Skin of body (tissue), 2 donors: ENCODE data around the gene PKN2. TPM values are rescaled to one million over a fixed set of nuclear protein-coding genes. Genes with fewer than 3 reads are reported as not detected.
"Not testable (repeated sequence)": the region's sequence is repeated elsewhere in the genome, so short reads cannot be mapped to it uniquely, and the experiment has no call there.

ENCODE experiments used
- DNase-seq: peaks from one replicate; lab custom pipeline; 2025; lab: John Stamatoyannopoulos, UW
- total RNA-seq: library from RNA; depleted of rRNA; stranded (reverse); fragments of >200 nt; gene quantifications from one replicate; pipeline ENCODE4 v1.2.3, GENCODE V29; 2014

PKN2 gene
- total RNA-seq, 1 donor from 2014 or later, result 64.6 TPM

DNA sequence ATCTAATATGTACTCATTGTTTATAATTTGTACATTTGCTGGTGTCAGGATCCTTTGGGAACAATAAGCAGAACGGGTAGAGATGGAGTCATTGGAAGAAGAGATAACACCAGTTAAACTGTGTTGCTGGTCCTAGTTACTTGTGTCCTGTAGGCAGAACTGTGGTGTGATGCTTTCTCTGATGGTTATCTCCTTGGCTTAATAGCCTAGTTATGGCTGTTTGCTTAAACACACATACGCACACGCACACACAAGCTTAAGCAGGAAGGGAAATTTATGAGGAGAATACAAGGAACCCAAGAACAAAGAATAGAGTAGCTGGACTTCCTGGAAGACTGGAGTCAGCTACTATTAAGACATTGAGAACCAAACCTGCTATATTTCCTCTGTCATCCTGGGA, 5.7 kb upstream of the PKN2 start:
- DNase-seq, result no peak

DNA sequence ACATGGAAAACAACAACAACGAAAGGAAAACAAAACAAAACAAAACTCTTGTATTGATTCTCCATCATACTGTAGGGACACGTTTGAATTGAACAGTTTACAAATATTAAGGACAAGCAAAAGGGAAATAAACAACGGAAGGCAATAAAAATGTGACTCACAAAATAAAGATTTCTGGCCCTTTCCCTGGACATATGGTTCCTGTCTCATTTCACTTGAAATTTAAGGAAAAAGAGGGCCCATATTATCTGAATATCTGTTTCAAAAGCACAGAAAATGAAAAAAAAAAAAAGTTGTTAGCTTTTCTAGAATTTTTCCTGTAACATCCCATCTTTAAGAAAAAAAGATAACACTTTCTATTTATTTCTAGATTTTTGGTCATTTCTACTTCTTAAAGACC, 3.6 kb upstream of the PKN2 start:
- no peak for DNase-seq

DNA sequence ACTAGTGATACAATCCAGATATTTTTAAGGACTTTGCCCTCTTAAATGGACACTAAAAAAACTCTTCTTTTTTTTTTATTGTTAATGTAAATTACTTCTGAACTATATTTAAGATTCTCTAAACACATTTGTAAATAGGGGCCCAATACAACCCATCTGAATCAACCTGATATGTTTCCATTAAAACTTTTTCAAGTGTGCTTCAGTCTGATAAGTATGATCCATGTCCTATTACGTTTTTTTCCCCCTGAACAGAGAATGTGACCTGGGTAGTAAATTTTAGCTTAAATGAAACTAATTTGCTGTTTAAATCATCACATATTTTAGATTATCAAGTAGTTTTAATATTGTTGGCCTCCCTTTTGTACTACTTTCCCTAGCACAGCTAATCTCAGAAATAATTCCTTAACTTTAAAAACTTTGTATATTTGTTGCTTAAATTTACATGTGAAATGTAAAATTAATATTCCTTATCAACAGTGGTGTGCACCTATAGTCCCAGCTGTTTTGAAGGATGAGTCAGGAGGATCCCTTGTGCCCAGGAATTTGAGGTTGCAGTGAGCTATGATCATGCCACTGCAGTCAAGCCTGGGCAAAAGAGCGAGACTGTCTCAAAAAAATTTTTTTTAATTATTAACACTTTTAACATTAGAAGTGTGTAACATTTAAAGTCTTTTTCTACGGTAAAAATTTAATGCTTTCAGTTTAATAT, 3.0 kb upstream of the PKN2 start:
- no peak for DNase-seq

DNA sequence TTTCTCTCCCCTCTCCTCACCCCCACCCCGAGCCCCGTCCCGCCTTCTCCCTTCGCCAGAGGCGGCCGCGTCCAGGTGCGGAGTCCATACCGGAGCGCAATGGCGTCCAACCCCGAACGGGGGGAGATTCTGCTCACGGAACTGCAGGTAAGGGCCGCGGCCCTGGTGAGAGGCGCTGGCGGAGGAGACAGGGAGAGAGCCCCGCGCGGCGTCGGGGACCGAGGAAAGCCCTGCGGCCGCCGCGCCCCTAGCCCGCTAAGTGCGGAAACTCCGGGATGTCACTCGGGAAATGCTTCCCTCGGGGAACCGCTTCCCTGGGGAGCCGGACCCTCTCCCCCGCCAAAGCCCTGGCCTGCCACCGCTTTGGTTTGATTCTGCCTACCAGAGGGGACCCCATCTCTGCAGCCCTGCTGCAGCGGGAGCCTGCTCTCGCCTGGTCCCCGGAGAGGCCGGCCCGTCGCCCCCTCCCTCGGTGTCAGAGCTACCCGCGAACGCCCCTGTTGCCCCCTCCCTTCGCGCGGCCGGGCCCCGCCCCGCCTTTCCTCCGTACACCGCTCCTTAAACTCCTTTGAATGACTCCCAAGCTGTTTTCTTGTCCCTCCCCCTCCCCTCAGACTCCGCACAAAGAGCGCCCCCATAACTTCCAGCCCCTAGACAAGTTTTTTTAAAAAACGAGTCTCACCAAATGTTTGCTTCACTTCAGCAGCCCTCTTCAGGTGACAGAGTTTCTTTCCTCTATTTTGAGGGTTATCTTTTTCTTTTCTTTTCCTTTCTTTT, 597 bp downstream of the PKN2 start:
- DNase-seq, result peak; percentile 45

DNA sequence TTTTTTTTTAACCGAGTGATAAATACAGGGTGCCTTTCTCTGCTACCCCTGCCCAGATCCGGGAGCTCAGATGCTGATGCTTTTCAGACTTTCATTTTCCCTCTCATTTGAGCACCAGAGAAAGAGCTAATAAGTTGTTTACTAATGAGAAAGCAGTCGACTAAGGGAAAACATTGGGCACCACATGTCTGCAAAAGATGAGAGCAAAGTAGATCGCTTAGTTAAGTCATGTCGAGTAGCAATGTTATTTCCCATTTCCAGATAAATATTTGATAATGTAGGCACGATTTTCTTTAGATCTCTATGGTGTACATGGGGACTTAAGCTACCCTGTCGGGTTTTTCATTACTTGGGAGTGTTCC, 1.2 kb downstream of the PKN2 start:
- DNase-seq, result peak; percentile 45

DNA sequence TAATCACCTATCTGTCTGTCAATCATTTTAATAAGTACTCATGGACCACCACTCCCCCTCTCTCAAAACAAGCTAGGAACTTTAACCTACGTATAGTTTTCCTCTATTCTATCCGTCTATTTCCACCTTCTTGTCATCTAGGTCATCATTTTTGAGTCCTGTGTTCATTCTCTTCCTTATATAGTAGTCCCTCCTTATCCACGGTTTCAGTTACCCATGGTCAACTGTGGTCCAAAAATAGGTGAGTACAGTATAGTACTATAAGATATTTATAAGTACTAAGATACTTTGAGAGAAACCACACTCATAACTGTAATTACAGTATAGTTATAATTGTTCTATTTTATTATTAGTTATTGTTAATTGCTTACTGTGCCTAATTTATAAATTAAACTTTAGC, 7.5 kb downstream of the PKN2 start:
- DNase-seq, result no peak

DNA sequence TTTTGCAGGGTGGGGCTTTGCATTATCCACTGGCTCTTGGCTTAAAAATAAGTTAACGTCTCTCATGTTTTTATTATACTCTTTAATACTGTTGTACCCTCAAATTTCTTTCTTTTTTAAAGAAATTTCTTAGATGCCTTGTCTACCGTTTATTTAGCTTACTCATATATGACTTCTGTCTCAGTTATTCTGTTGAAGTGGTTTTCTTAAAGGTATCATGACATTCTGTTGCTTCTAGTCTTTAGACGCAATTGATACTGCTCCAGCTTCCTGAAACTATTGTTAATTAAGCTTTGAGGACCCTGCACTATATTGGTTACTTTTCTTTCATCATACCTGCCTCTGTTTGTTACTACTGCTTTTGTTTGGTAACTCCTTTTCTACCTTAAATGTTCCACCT, 11.7 kb downstream of the PKN2 start:
- DNase-seq, result no peak

DNA sequence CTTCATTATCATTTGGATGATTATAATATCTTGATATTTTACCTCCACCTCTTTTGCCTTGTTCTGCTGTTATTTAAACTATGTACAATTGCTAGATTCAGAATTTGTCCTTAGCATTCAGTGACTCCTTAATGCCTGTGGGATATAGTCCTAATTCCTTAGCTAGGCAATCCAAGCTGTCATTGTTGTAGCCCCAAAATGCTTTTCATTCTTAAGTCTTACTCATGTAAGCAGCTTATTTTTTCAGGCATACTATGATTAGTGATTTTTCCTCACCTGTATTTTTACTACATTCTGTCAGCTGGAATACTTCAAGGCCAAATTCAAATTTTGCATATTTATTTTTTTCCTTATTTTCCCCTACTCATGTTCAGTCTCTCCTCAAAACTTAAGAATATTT, 13.4 kb downstream of the PKN2 start:
- no peak for DNase-seq

DNA sequence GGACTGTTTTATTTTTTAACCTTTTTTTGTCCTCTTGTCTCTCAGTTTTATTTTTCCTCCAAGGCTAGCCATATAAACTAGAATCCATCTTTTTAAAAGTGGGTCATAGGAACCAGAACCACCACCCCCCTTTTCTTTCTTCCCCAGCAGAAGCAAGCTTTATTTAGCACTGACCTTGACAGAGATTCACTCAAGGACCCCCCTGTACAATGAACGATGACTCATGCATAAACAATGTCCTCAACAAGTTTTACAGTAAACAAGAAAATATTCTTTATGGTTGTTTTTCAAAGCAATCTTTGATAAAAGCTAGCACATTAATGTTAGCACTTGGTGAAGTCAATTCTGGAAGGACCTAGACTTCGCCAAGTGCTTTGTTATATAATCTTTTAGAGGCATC, 14.1 kb downstream of the PKN2 start:
- DNase-seq, result no peak

DNA sequence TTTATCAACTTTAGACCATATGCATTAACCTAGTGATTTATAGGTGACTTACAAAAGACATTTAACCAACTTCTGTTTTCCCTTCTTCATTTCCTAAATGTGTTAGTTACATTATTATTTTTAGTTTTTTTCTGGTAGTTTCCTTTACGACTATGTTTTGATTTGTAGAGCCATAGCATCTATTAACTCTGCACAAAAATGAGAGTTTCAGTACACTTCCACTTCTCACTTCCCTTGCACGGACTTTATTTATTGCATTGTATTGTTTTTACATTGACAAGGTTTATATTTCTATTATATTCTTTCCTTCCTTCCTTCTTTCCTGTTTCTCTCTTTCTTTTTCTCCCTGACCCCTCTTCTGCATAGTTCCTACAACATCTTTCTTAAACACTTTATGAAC, 14.7 kb downstream of the PKN2 start:
- no peak for DNase-seq

DNA sequence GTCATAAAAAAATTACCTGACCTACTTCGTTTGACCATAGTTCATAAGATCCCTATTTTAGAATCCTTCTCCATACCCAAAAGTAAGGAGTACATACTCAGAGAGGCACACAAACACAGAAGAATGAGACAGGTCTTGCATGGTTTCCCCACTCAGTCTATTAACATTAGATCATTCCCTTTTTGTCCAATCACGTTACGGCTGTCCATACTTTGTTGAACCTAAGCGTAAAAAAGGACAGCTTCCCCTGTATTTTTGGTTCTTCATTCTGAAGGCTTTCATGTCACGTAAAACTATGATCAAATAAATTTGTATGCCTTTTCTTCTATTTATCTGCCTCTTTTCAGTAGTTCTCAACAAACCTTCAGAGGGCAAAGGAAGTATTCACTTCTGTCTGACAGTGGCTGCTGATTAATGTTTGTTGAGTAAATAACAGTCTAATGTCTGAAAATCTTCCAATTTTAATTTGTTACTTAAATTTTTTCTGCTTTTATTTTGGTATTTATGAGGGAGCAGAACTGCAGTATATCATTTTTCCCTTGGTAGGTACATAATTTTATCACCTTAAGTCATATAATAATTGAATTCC, 16.4 kb downstream of the PKN2 start:
- no peak for DNase-seq

DNA sequence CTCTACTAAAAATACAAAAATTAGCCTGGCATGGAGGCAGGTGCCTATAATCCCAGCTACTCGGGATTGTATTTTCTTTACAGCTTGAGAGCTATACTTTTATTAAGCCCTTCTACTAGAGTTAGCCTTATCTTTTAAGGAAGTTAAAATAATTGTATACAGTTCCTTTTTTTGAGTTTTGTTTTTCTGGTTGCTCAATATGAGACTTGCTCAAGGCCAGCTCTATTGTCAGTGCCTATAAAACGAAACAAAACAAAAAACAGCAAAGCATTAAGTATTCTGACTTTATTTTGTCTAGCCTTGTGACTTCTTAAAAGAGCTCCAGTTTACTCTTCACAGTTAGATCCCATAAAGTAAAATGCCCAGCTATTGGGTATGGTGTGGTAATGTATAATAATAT, 17.2 kb downstream of the PKN2 start:
- DNase-seq, result no peak

DNA sequence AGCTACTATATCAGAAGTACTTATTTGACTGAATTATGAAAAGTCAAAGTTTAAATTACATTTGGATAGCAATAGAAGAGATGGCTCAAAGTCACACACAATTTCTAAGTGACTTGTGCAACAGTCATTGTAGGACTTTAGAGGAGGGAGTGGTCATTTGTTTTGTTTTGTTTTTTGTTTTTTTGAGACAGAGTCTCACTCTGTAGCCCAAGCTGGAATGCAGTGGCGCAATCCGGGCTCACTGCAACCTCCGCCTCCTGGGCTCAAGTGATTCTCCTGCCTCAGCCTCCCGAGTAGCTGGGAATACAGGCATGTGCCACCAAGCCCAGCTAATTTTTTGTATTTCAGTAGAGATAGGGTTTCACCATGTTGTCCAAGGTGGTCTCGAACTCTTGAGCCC, 17.7 kb downstream of the PKN2 start:
- DNase-seq, result not testable (repeated sequence)

DNA sequence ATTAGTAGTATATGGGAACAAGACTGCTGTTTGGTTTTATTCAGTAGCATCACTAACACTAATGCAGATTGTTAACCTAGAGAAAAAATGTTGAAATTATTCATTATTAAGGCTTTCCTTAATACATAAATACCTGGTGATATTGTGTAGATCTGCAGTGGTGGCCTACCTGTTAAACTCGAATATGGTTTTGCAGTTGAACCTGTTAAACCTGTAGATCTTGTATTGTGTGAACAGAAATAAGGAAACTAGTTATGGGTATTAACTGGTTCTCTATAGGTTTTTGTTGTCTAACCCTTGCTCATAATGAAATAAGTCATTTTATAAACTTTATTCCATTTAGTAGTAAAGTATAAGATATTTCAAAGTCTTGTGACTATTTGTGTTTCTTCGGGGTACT, 23.9 kb downstream of the PKN2 start:
- DNase-seq, result no peak

DNA sequence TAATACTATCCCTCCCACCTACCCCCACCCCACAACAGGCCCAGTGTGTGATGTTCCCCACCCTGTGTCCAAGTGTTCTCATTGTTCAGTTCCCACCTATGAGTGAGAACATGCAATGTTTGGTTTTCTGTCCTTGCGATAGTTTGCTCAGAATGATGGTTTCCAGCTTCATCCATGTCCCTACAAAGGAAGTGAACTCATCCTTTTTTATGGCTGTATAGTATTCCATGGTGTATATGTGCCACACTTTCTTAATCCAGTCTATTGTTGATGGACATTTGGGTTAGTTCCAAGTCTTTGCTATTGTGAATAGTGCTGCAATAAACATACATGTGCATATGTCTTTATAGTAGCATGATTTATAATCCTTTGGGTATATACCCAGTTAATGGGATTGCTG, 28.8 kb downstream of the PKN2 start:
- not testable (repeated sequence) for DNase-seq

DNA sequence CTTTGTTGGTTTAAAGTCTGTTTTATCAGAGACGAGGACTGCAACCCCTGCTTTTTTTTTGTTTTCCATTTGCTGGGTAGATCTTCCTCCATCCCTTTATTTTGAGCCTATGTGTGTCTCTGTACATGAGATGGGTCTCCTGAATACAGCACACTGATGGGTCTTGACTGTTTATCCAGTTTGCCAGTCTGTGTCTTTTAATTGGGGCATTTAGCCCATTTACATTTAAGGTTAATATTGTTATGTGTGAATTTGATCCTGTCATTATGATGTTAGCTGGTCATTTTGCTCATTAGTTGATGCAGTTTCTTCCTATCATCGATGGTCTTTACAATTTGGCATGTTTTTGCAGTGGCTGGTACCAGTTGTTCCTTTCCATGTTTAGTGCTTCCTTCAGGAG, 32.5 kb downstream of the PKN2 start:
- not testable (repeated sequence) for DNase-seq

DNA sequence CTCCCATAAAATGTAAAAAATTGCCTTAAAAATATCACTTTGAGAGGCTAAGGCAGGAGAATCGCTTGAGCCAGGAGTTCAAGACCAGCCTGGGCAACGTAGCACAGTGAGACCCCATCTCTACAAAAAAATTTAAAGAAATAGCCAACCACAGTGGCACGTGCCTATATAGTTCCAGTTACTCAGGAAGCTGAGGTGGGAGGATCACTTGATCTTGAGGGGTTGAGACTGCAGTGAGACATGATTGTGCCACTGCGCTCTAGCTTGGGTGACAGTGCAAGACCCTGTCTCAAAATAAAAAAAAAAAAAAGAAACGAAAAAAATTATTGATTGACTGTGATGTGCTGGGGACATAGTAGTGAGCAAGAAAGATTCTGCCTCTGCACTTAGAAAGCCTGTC, 38.4 kb downstream of the PKN2 start:
- no peak for DNase-seq

DNA sequence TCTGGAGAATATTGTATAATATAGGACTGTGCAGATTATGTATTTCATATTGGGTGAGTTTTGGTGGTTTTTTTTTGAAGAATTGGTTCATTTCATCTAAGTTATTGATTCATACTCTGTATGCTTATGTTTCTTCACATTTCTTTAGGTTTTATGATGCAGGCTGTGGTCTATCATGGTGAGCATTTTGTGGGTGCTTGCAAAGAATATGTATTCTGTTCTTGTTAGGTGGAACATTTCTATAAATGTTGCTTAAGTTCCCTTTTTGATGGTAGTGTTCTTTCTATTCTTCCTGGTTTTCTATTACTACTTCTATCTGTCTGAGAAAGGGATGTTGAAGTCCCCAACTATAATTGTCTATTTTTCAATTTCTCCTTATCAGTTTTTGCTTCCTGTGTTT, 42.6 kb downstream of the PKN2 start:
- DNase-seq, result no peak

DNA sequence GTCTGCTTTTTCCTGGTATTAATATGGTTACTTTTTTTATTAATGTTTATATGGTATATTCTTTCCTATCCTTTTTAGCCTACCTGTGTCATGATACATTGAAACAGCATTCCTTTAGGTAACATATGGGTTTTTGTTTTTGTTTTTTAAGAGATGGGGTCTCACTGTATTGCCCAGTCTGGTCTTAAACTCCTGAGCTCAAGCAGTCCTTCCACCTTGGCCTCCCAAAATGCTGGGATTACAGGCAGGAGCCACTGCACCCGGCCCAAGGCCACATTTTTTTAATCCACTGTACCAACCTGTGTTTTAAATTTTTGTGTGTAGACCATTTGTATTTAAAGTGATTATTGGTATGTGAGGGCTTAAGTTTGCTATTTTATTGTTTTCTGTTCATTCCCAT, 43.1 kb downstream of the PKN2 start:
- no peak for DNase-seq

DNA sequence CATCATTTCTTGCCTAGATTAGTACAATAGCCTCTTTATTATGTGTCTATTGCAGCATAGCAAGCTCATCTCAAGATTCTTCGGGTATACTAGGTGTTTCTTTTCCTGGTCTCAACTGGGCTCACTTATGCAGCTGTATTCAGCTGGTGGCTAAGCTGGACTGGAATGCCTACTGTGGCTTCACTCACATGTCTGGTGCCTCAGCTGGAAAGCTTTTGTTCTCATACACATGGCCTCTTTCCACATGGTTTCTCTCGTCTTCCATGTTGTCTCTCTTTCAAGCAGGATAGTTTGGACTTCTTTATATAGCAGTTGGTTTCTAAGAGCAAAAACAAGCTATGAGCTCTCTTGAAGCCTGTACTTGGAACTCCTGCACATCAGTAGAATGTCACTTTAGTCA, 45.2 kb downstream of the PKN2 start:
- DNase-seq, result no peak

DNA sequence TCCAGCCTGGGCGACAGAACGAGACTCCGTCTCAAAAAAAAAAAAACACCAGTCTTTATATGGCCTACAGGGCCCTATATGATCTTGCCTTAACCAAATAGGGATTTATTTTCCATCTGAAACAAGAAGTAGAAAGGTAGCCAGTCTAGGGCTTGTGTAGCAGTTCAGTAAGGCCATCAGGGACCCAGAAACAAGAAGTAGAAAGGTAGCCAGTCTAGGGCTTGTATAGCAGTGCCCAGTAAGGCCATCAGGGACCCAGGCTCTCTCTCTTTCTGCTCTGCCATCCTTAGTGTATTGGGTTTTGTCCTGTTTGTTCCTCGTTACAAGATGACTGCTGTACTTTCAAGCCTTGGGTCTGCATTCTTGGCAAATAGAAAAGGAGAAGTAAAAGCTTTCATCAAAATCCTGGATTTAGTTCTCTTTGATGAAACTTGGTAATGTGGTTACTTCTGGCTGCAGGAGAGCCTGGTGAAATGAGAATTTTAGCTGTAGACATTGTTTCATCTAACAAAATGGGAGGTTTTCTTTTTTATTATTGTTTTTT, 46.1 kb downstream of the PKN2 start:
- DNase-seq, result no peak

DNA sequence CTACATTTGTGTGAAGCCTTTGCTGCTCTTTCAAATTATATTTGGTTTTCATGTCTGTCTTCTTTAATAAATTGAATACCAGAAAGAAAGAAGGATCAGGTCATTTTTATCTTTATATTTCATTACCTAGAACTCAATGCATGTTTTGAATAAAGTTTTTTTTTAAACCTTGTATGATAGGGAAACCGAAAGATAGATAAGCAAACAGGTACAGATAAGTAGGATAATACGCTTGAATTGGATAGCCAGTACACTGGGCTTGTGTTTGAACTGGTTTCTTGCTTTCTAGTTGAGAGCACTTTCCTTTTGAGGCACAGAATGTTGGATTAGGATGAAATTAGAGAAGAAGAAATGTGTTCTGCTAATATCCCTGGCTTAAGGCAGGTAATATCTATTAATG, 46.9 kb downstream of the PKN2 start:
- DNase-seq, result no peak
